HepG2 (cell line): Measurements from ENCODE around the gene TIMM10. TPM values are rescaled to one million over a fixed set of nuclear protein-coding genes. Genes with fewer than 3 reads are reported as not detected.

ENCODE experiments used
- ATF3 ChIP-seq: sonication (generic); formaldehyde crosslinking; IDR thresholded peaks from 2 replicates; pipeline ENCODE4 v1.4.0; 2020; ENCODE audit warnings: missing genetic modification reagents
- CBX2 ChIP-seq, 2 experiments: fragments of 200-600 bp in 1 of 2; sonication (generic); formaldehyde crosslinking in 1 of 2; IDR thresholded peaks; 2 replicates each; pipeline versions ENCODE4 v1.7.0 to v1.8.1; 2018 to 2022; ENCODE audit warnings: low read depth in 2 of 2, low read length in 1 of 2, mild to moderate bottlenecking in 1 of 2, missing genetic modification reagents in 1 of 2
- KLF15 ChIP-seq: sonication (generic); formaldehyde crosslinking; IDR thresholded peaks from 2 replicates; pipeline ENCODE4 v1.8.1; 2023; ENCODE audit warnings: borderline replicate concordance, mild to moderate bottlenecking, inconsistent platforms, missing genetic modification reagents, mixed read lengths
- MATR3 ChIP-seq: sonication (generic); formaldehyde crosslinking; IDR thresholded peaks from 2 replicates; pipeline ENCODE4 v1.4.0; 2020; ENCODE audit warnings: missing genetic modification reagents
- NCOA1 ChIP-seq: sonication (generic); formaldehyde crosslinking; IDR thresholded peaks from 2 replicates; pipeline ENCODE4 v1.9.0; 2021; ENCODE audit warnings: missing genetic modification reagents
- NFE2 ChIP-seq: sonication (generic); formaldehyde crosslinking; IDR thresholded peaks from 2 replicates; pipeline ENCODE4 v1.4.0; 2020; ENCODE audit warnings: missing genetic modification reagents
- NFYB ChIP-seq: sonication (generic); formaldehyde crosslinking; IDR thresholded peaks from 2 replicates; pipeline ENCODE4 v1.4.0; 2020; ENCODE audit warnings: missing genetic modification reagents
- PLSCR1 ChIP-seq: sonication (generic); formaldehyde crosslinking; IDR thresholded peaks from 2 replicates; pipeline ENCODE4 v1.5.0; 2020; ENCODE audit warnings: missing genetic modification reagents, mild to moderate bottlenecking, borderline replicate concordance
- RNF219 ChIP-seq: sonication (generic); formaldehyde crosslinking; IDR thresholded peaks from 2 replicates; pipeline ENCODE4 v1.5.0; 2020; ENCODE audit warnings: mild to moderate bottlenecking, missing genetic modification reagents
- TCF12 ChIP-seq, 2 experiments: fragments of 450-650 bp in 1 of 2; sonication (generic) in 1 of 2; formaldehyde crosslinking in 1 of 2; IDR thresholded peaks; 2 replicates each; pipeline versions ENCODE4 v1.6.1 to v1.8.0; 2017 to 2022; ENCODE audit warnings: antibody characterized with exemption in 1 of 2, mild to moderate bottlenecking in 1 of 2, missing genetic modification reagents in 1 of 2, moderate library complexity in 1 of 2
- TEAD2 ChIP-seq: sonication (generic); formaldehyde crosslinking; IDR thresholded peaks from 2 replicates; pipeline ENCODE4 v1.9.0; 2021; ENCODE audit warnings: missing genetic modification reagents
- TFAP4 ChIP-seq: sonication (generic); IDR thresholded peaks from 2 replicates; pipeline ENCODE4 v1.6.1; 2016; ENCODE audit warnings: low read depth, borderline replicate concordance
- THAP11 ChIP-seq: IDR thresholded peaks from 2 replicates; pipeline ENCODE4 v1.6.1; 2016; ENCODE audit warnings: missing biosample characterization, missing genetic modification reagents
- TRAFD1 ChIP-seq: sonication (generic); formaldehyde crosslinking; IDR thresholded peaks from 2 replicates; pipeline ENCODE4 v1.5.1; 2020; ENCODE audit warnings: missing genetic modification reagents, mild to moderate bottlenecking, borderline replicate concordance
- ZBTB1 ChIP-seq: sonication (generic); formaldehyde crosslinking; IDR thresholded peaks from 2 replicates; pipeline ENCODE4 v1.4.0; 2020; ENCODE audit warnings: missing genetic modification reagents, borderline replicate concordance
- ZFP90 ChIP-seq: sonication (generic); formaldehyde crosslinking; IDR thresholded peaks from 2 replicates; pipeline ENCODE4 v1.8.0; 2022; ENCODE audit warnings: missing genetic modification reagents, mild to moderate bottlenecking, inconsistent platforms, borderline replicate concordance
- ZNF292 ChIP-seq: sonication (generic); formaldehyde crosslinking; IDR thresholded peaks from 2 replicates; pipeline ENCODE4 v1.8.1; 2022; ENCODE audit warnings: mild to moderate bottlenecking, low read depth, missing genetic modification reagents, borderline replicate concordance
- ZNF768 ChIP-seq: sonication (generic); formaldehyde crosslinking; IDR thresholded peaks from 2 replicates; pipeline ENCODE4 v1.4.0; 2020; ENCODE audit warnings: missing genetic modification reagents
- ZSCAN25 ChIP-seq: sonication (generic); formaldehyde crosslinking; IDR thresholded peaks from 2 replicates; pipeline ENCODE4 v1.8.0; 2022; ENCODE audit warnings: mild to moderate bottlenecking, missing genetic modification reagents
- ZSCAN29 ChIP-seq: sonication (generic); formaldehyde crosslinking; conservative IDR thresholded peaks from 2 replicates; pipeline ENCODE4 v1.4.0; 2020; ENCODE audit warnings: mild to moderate bottlenecking, missing genetic modification reagents
- polyA plus RNA-seq, 8 experiments: library from polyadenylated mRNA; depleted of rRNA in 3 of 8; stranded (reverse) in 7 of 8; unstranded in 1 of 8; fragments of >200 nt; fragmentation: Illumina TruSeq in 4 of 8; extraction: Trizol in 4 of 8; gene quantifications; 2 replicates each; pipeline versions ENCODE4 v1.2.1 to v1.2.3, GENCODE V29; 2011 to 2016; ENCODE audit warnings: low read depth in 4 of 8, missing spikeins in 1 of 8, mixed read lengths in 1 of 8; ENCODE audit not compliant: insufficient read depth in 1 of 8
- total RNA-seq, 5 experiments: library from RNA; depleted of rRNA; stranded (reverse); fragments of >200 nt; fragmentation: Illumina TruSeq; extraction: Trizol; gene quantifications; 2 replicates each; pipeline ENCODE4 v1.2.3, GENCODE V29; 2016; ENCODE audit warnings: low read depth in 1 of 5
- TF ChIP-seq, protein P1 (sequence below): sonication (generic); formaldehyde crosslinking; IDR thresholded peaks from 2 replicates; pipeline ENCODE4 v1.4.0; 2020; ENCODE audit warnings: low read depth, mild to moderate bottlenecking, missing genetic modification reagents

Gene TIMM10
- total and polyA plus RNA-seq, 2 of the 13 experiments (the other 11 are each of a cell fraction or from before 2014, with no cell fraction given): 67.8 to 82.2 TPM

- TF ChIP-seq PLSCR1 (CRISPR knock-in tag): no peak
- TF ChIP-seq TFAP4: no peak
- peak; percentile 15; the same call in 1 of the 2 replicates for TF ChIP-seq NFYB (CRISPR knock-in tag)
- no peak for TF ChIP-seq TEAD2 (CRISPR knock-in tag)
- TF ChIP-seq ZFP90: peak; percentile 32; the same call in 1 of the 2 replicates
- TF ChIP-seq ZSCAN29 (CRISPR knock-in tag): peak; percentile 95
- TF ChIP-seq ZSCAN25 (CRISPR knock-in tag): no peak
- TF ChIP-seq TRAFD1 (CRISPR knock-in tag): no peak
- no peak; the same call in 1 of the 2 replicates for TF ChIP-seq KLF15 (CRISPR knock-in tag)
- no peak for TF ChIP-seq TCF12 (IDR thresholded peaks at IDR 0.05)
- TF ChIP-seq TCF12 (CRISPR knock-in tag; IDR thresholded peaks at IDR 0.05): 0 out of 2 replicates have a peak, but pooled peaks have one; percentile 38
- TF ChIP-seq THAP11: no peak
- TF ChIP-seq ZNF292 (CRISPR knock-in tag): peak; percentile 61; the same call in 1 of the 2 replicates
- no peak; the same call in 1 of the 2 replicates for TF ChIP-seq ZNF768 (CRISPR knock-in tag)
- TF ChIP-seq CBX2 (IDR thresholded peaks at IDR 0.05; ENCODE audit: low read depth, low read length): no peak
- no peak for TF ChIP-seq CBX2 (CRISPR knock-in tag; IDR thresholded peaks at IDR 0.05; ENCODE audit: low read depth)
- TF ChIP-seq ATF3 (CRISPR knock-in tag): no peak
- no peak for TF ChIP-seq NCOA1
- no peak for TF ChIP-seq NFE2 (CRISPR knock-in tag)
- TF ChIP-seq MATR3 (CRISPR knock-in tag): no peak
- no peak for TF ChIP-seq ZBTB1 (CRISPR knock-in tag)
- TF ChIP-seq, protein P1, sequence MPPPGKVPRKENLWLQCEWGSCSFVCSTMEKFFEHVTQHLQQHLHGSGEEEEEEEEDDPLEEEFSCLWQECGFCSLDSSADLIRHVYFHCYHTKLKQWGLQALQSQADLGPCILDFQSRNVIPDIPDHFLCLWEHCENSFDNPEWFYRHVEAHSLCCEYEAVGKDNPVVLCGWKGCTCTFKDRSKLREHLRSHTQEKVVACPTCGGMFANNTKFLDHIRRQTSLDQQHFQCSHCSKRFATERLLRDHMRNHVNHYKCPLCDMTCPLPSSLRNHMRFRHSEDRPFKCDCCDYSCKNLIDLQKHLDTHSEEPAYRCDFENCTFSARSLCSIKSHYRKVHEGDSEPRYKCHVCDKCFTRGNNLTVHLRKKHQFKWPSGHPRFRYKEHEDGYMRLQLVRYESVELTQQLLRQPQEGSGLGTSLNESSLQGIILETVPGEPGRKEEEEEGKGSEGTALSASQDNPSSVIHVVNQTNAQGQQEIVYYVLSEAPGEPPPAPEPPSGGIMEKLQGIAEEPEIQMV: no peak
- TF ChIP-seq RNF219 (CRISPR knock-in tag): no peak
These were observed 37.2 kb upstream of the TIMM10 start, which contains the start of gene UBE2L6 (continued) for GRCh38 chr11:57567515-57568329.
